Smooth muscle cell (in vitro differentiated cells): ENCODE data around the gene TAF4. TPM values are rescaled to one million over a fixed set of nuclear protein-coding genes. Genes with fewer than 3 reads are reported as not detected.

Experiments
- DNase-seq: peaks from one replicate; lab custom pipeline; 2025; ENCODE audit not compliant: unreplicated experiment; lab: John Stamatoyannopoulos, UW
- H2AFZ ChIP-seq: fragments of 200-600 bp; sonication (generic); 2 replicates; pipeline ENCODE4 v1.6.0; 2016; ENCODE audit warnings: antibody characterized with exemption, low read depth, mild to moderate bottlenecking
- H3F3A ChIP-seq: fragments of 200-600 bp; sonication (generic); 2 replicates; pipeline ENCODE4 v1.6.0; 2017; ENCODE audit warnings: antibody characterized with exemption, low read depth
- H3K27ac ChIP-seq: fragments of 200-600 bp; sonication (generic); 2 replicates; pipeline ENCODE4 v1.5.1; 2016; ENCODE audit warnings: low read depth, mild to moderate bottlenecking
- H3K27me3 ChIP-seq: fragments of 200-600 bp; sonication (generic); 2 replicates; pipeline ENCODE4 v1.6.1; 2016; ENCODE audit warnings: low read depth, mild to moderate bottlenecking
- H3K36me3 ChIP-seq: fragments of 200-600 bp; sonication (generic); 2 replicates; pipeline ENCODE4 v1.5.1; 2016; ENCODE audit warnings: low read depth
- H3K4me1 ChIP-seq: fragments of 200-600 bp; sonication (generic); 2 replicates; pipeline ENCODE4 v1.5.1; 2016; ENCODE audit warnings: low read depth
- H3K4me2 ChIP-seq: fragments of 200-600 bp; sonication (generic); 2 replicates; pipeline ENCODE4 v1.6.0; 2016; ENCODE audit warnings: mild to moderate bottlenecking
- H3K4me3 ChIP-seq: fragments of 200-600 bp; sonication (generic); 2 replicates; pipeline ENCODE4 v1.5.1; 2016; ENCODE audit warnings: mild to moderate bottlenecking
- H3K79me2 ChIP-seq: fragments of 200-600 bp; sonication (generic); 2 replicates; pipeline ENCODE4 v1.6.0; 2016; ENCODE audit warnings: low read depth, mild to moderate bottlenecking
- H3K9ac ChIP-seq: fragments of 200-600 bp; sonication (generic); 2 replicates; pipeline ENCODE4 v1.6.0; 2016; ENCODE audit warnings: low read depth
- H3K9me3 ChIP-seq: fragments of 200-600 bp; sonication (generic); replicated peaks from 2 replicates; pipeline ENCODE4 v1.5.1; 2016; ENCODE audit warnings: low read depth
- H4K20me1 ChIP-seq: fragments of 200-600 bp; sonication (generic); 2 replicates; pipeline ENCODE4 v1.6.0; 2016; ENCODE audit warnings: low read depth
- CTCF ChIP-seq: fragments of 200-600 bp; sonication (generic); IDR thresholded peaks from 2 replicates; pipeline ENCODE4 v1.5.1; 2017; ENCODE audit warnings: borderline replicate concordance, mild to moderate bottlenecking, antibody characterized with exemption; ENCODE audit not compliant: insufficient read depth, poor library complexity, severe bottlenecking
- WGBS: methylation state at CpG from one replicate; pipeline ENCODE4 v1.1.7; 2016; ENCODE audit warnings: low lambda C conversion rate; 5-methylcytosine and 5-hydroxymethylcytosine counted together
- polyA plus RNA-seq: library from polyadenylated mRNA; unstranded; fragments of >200 nt; fragmentation: Nextera tagmentation; extraction: Ambion mirVana; gene quantifications from 2 replicates; pipeline ENCODE4 v1.2.1, GENCODE V29; 2016
- total RNA-seq: library from RNA; depleted of rRNA; stranded (reverse); fragments of >200 nt; gene quantifications from 2 replicates; pipeline ENCODE4 v1.2.3, GENCODE V29; 2014

Gene TAF4
- total and polyA plus RNA-seq, 2 experiments from 2014 or later: 0.67 to 8.5 TPM

- Histone ChIP-seq H3K4me1 (peaks cover 6% of the 10 kb centered on the region), H3K27ac (no peak overlapping the region), H3K36me3 (no peaks in the 10 kb centered on the region), H3K9ac (no peak overlapping the region), H3F3A (no peaks in the 10 kb centered on the region), H2AFZ (no peak overlapping the region), H3K4me2 (no peak overlapping the region), H3K27me3 (no peaks in the 10 kb centered on the region), H3K79me2 (peaks cover 53% of the 10 kb centered on the region), H3K4me3 (no peak overlapping the region), H3K9me3 (no peaks in the 10 kb centered on the region), H4K20me1 (peaks cover 94% of the 10 kb centered on the region)
- TF ChIP-seq CTCF: no peak
- DNase-seq: no peak
- 93% methylated on average over 15 of the region's 15 CpGs for WGBS
These were observed 36.4 kb downstream of the TAF4 start for GRCh38 chr20:62029296-62029695.

- Histone ChIP-seq H3K4me2 (no peak overlapping the region), H3K27me3 (no peaks in the 10 kb centered on the region), H3K4me1 (peaks cover 6% of the 10 kb centered on the region), H3K9me3 (no peaks in the 10 kb centered on the region), H3K9ac (no peak overlapping the region), H2AFZ (no peak overlapping the region), H3K4me3 (no peak overlapping the region), H3K27ac (no peak overlapping the region), H3F3A (no peaks in the 10 kb centered on the region), H3K36me3 (no peaks in the 10 kb centered on the region), H4K20me1 (peaks cover 93% of the 10 kb centered on the region), H3K79me2 (peaks cover 59% of the 10 kb centered on the region)
- TF ChIP-seq CTCF: no peak
- no peak for DNase-seq
- 91% methylated on average over 14 of the region's 14 CpGs for WGBS
These were observed 37.3 kb downstream of the TAF4 start for GRCh38 chr20:62028384-62028783.

- Histone ChIP-seq H3K9me3 (no peaks in the 10 kb centered on the region), H4K20me1 (peaks cover 93% of the 10 kb centered on the region), H3K27ac (no peak overlapping the region), H3K4me2 (no peak overlapping the region), H3K79me2 (peaks cover 63% of the 10 kb centered on the region), H3F3A (no peaks in the 10 kb centered on the region), H3K36me3 (no peaks in the 10 kb centered on the region), H2AFZ (no peak overlapping the region), H3K9ac (no peak overlapping the region), H3K4me3 (no peak overlapping the region), H3K4me1 (peaks cover 6% of the 10 kb centered on the region), H3K27me3 (no peaks in the 10 kb centered on the region)
- TF ChIP-seq CTCF: no peak
- DNase-seq: no peak
- WGBS: 97% methylated on average over 12 of the region's 12 CpGs
These were observed 37.9 kb downstream of the TAF4 start for GRCh38 chr20:62027698-62028321.

- Histone ChIP-seq H3K36me3 (no peaks in the 10 kb centered on the region), H3F3A (no peaks in the 10 kb centered on the region), H2AFZ (no peak overlapping the region), H3K4me3 (no peak overlapping the region), H3K4me2 (no peak overlapping the region), H4K20me1 (peaks cover 93% of the 10 kb centered on the region), H3K27me3 (no peaks in the 10 kb centered on the region), H3K9ac (no peak overlapping the region), H3K27ac (no peak overlapping the region), H3K79me2 (peaks cover 62% of the 10 kb centered on the region), H3K4me1 (peaks cover 9% of the 10 kb centered on the region), H3K9me3 (no peaks in the 10 kb centered on the region)
- DNase-seq: no peak
- no peak for TF ChIP-seq CTCF
- WGBS: 71% methylated on average over 9 of the region's 9 CpGs
These were observed 38.6 kb downstream of the TAF4 start for GRCh38 chr20:62027116-62027515.
